GM23338 (cell line): Measurements from ENCODE around the gene C1orf174. TPM values are rescaled to one million over a fixed set of nuclear protein-coding genes. Genes with fewer than 3 reads are reported as not detected.

Source experiments
- ATAC-seq: fragments of 200-7000 bp; cut with Tn5 transposase; 3 replicates; pipeline ENCODE4 v1.9.1; 2020
- DNase-seq: peaks from one replicate; pipeline ENCODE4 v3.0.0-alpha.2; 2015; ENCODE audit warnings: low spot score
- H2AFZ ChIP-seq: fragments of 200-600 bp; sonication (generic); 2 replicates; pipeline ENCODE4 v1.8.0; 2016; ENCODE audit warnings: antibody characterized with exemption, mild to moderate bottlenecking, moderate library complexity
- H3F3A ChIP-seq: fragments of 200-600 bp; sonication (generic); replicated peaks from 2 replicates; pipeline ENCODE4 v1.8.0; 2017; ENCODE audit warnings: antibody characterized with exemption, mixed run types, low read depth
- H3K27ac ChIP-seq: fragments of 200-600 bp; sonication (generic); 2 replicates; pipeline ENCODE4 v1.6.1; 2016; ENCODE audit warnings: low read depth
- H3K27me3 ChIP-seq: fragments of 200-600 bp; sonication (generic); 2 replicates; pipeline ENCODE4 v1.8.0; 2016; ENCODE audit warnings: mild to moderate bottlenecking, mixed run types, moderate library complexity; ENCODE audit not compliant: insufficient read depth
- H3K36me3 ChIP-seq: fragments of 200-600 bp; sonication (generic); 2 replicates; pipeline ENCODE4 v1.8.0; 2016; ENCODE audit warnings: mild to moderate bottlenecking; ENCODE audit not compliant: insufficient read depth
- H3K4me1 ChIP-seq: fragments of 200-600 bp; sonication (generic); 2 replicates; pipeline ENCODE4 v1.8.0; 2016; ENCODE audit warnings: mild to moderate bottlenecking, moderate library complexity; ENCODE audit not compliant: insufficient read depth
- H3K4me2 ChIP-seq: fragments of 200-600 bp; sonication (generic); 2 replicates; pipeline ENCODE4 v1.7.1; 2017; ENCODE audit warnings: mixed run types
- H3K4me3 ChIP-seq: fragments of 200-600 bp; sonication (generic); 2 replicates; pipeline ENCODE4 v1.6.1; 2016; ENCODE audit warnings: mixed run types
- H3K79me2 ChIP-seq: fragments of 200-600 bp; sonication (generic); replicated peaks from 2 replicates; pipeline ENCODE4 v1.8.0; 2017; ENCODE audit warnings: mild to moderate bottlenecking; ENCODE audit not compliant: insufficient read depth
- H3K9me2 ChIP-seq: fragments of 200-600 bp; sonication (generic); 2 replicates; pipeline ENCODE4 v1.8.0; 2017; ENCODE audit not compliant: insufficient read depth
- H4K20me1 ChIP-seq: fragments of 200-600 bp; sonication (generic); replicated peaks from 2 replicates; pipeline ENCODE4 v1.8.0; 2017; ENCODE audit warnings: mild to moderate bottlenecking; ENCODE audit not compliant: insufficient read depth
- H3K27ac Mint-ChIP-seq: 2 replicates; pipeline ENCODE4 v1.8.0; 2020; ENCODE audit warnings: inconsistent platforms, mild to moderate bottlenecking, moderate library complexity, mixed read lengths
- H3K27me3 Mint-ChIP-seq: 3 replicates; pipeline ENCODE4 v1.8.0; 2022; ENCODE audit warnings: low read depth, mild to moderate bottlenecking, moderate library complexity, mixed read lengths, inconsistent platforms; ENCODE audit not compliant: insufficient read depth, poor library complexity
- H3K36me3 Mint-ChIP-seq: 3 replicates; pipeline ENCODE4 v1.8.0; 2021; ENCODE audit warnings: low read depth, mild to moderate bottlenecking, inconsistent platforms, moderate library complexity, mixed read lengths
- H3K4me1 Mint-ChIP-seq: 3 replicates; pipeline ENCODE4 v1.8.0; 2020; ENCODE audit warnings: mild to moderate bottlenecking, inconsistent platforms, mixed read lengths
- H3K4me3 Mint-ChIP-seq: 3 replicates; pipeline ENCODE4 v1.8.0; 2021; ENCODE audit warnings: moderate library complexity, mild to moderate bottlenecking, inconsistent platforms, mixed read lengths
- H3K9me3 Mint-ChIP-seq: 3 replicates; pipeline ENCODE4 v1.8.0; 2020; ENCODE audit warnings: moderate library complexity, mild to moderate bottlenecking, inconsistent platforms, mixed read lengths
- EZH2 ChIP-seq: fragments of 200-600 bp; sonication (generic); IDR thresholded peaks from one replicate; pipeline ENCODE4 v1.8.0; 2017; ENCODE audit warnings: antibody characterized with exemption, mild to moderate bottlenecking, low read depth; ENCODE audit not compliant: unreplicated experiment
- JUNB ChIP-seq: IDR thresholded peaks from one replicate; pipeline ENCODE4 v1.6.1; 2016; ENCODE audit warnings: antibody characterized with exemption; ENCODE audit not compliant: unreplicated experiment
- NANOG ChIP-seq: IDR thresholded peaks from 2 replicates; pipeline ENCODE4 v1.6.1; 2016; ENCODE audit warnings: antibody characterized with exemption, borderline replicate concordance
- POLR2AphosphoS5 ChIP-seq: IDR thresholded peaks from 2 replicates; pipeline ENCODE4 v1.6.1; 2016; ENCODE audit warnings: antibody characterized with exemption, low read depth
- STAT1 ChIP-seq: IDR thresholded peaks from one replicate; pipeline ENCODE4 v1.6.1; 2016; ENCODE audit warnings: antibody characterized with exemption; ENCODE audit not compliant: unreplicated experiment
- ZNF114 ChIP-seq: fragments of 250-450 bp; sonication (Bioruptor Pico); IDR thresholded peaks from 2 replicates; pipeline ENCODE4 v1.5.0; 2020; ENCODE audit warnings: mild to moderate bottlenecking, moderate library complexity
- ZNF331 ChIP-seq: fragments of 250-450 bp; sonication (Bioruptor Pico); IDR thresholded peaks from 2 replicates; pipeline ENCODE4 v1.5.0; 2020; ENCODE audit warnings: low read depth, mild to moderate bottlenecking, moderate library complexity
- polyA plus RNA-seq: library from polyadenylated mRNA; unstranded; fragments of >200 nt; fragmentation: Nextera tagmentation; extraction: Ambion mirVana; gene quantifications from 2 replicates; pipeline ENCODE4 v1.2.1, GENCODE V29; 2016
- total RNA-seq: library from RNA; depleted of rRNA; stranded (reverse); fragments of >200 nt; shearing (Covaris generic); gene quantifications from 2 replicates; pipeline ENCODE4 v1.2.3, GENCODE V29; 2014
- TF ChIP-seq, protein P1 (sequence below): fragments of 250-450 bp; sonication (Bioruptor Pico); IDR thresholded peaks from 2 replicates; pipeline ENCODE4 v1.5.0; 2020; ENCODE audit warnings: mild to moderate bottlenecking, moderate library complexity

The C1orf174 gene
- total and polyA plus RNA-seq, 2 experiments from 2014 or later: 28.5 to 28.7 TPM

DNA sequence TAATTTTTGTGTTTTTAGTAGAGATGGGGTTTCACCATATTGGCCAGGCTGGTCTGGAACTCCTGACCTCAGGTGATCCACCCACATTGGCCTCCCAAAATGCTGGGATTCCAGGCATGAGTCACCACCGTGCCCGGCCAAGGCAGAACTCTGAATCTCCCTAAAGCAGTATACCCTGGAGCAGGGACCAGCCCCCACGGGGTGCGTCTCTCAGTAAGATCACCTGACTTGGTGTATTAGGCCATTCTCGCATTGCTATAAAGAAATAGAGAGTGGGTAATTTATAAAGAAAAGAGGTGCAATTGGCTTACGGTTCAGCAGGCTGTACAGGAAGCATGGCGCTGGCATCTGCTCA, 28.6 kb downstream of the C1orf174 start (continued):
- TF ChIP-seq, protein P1, sequence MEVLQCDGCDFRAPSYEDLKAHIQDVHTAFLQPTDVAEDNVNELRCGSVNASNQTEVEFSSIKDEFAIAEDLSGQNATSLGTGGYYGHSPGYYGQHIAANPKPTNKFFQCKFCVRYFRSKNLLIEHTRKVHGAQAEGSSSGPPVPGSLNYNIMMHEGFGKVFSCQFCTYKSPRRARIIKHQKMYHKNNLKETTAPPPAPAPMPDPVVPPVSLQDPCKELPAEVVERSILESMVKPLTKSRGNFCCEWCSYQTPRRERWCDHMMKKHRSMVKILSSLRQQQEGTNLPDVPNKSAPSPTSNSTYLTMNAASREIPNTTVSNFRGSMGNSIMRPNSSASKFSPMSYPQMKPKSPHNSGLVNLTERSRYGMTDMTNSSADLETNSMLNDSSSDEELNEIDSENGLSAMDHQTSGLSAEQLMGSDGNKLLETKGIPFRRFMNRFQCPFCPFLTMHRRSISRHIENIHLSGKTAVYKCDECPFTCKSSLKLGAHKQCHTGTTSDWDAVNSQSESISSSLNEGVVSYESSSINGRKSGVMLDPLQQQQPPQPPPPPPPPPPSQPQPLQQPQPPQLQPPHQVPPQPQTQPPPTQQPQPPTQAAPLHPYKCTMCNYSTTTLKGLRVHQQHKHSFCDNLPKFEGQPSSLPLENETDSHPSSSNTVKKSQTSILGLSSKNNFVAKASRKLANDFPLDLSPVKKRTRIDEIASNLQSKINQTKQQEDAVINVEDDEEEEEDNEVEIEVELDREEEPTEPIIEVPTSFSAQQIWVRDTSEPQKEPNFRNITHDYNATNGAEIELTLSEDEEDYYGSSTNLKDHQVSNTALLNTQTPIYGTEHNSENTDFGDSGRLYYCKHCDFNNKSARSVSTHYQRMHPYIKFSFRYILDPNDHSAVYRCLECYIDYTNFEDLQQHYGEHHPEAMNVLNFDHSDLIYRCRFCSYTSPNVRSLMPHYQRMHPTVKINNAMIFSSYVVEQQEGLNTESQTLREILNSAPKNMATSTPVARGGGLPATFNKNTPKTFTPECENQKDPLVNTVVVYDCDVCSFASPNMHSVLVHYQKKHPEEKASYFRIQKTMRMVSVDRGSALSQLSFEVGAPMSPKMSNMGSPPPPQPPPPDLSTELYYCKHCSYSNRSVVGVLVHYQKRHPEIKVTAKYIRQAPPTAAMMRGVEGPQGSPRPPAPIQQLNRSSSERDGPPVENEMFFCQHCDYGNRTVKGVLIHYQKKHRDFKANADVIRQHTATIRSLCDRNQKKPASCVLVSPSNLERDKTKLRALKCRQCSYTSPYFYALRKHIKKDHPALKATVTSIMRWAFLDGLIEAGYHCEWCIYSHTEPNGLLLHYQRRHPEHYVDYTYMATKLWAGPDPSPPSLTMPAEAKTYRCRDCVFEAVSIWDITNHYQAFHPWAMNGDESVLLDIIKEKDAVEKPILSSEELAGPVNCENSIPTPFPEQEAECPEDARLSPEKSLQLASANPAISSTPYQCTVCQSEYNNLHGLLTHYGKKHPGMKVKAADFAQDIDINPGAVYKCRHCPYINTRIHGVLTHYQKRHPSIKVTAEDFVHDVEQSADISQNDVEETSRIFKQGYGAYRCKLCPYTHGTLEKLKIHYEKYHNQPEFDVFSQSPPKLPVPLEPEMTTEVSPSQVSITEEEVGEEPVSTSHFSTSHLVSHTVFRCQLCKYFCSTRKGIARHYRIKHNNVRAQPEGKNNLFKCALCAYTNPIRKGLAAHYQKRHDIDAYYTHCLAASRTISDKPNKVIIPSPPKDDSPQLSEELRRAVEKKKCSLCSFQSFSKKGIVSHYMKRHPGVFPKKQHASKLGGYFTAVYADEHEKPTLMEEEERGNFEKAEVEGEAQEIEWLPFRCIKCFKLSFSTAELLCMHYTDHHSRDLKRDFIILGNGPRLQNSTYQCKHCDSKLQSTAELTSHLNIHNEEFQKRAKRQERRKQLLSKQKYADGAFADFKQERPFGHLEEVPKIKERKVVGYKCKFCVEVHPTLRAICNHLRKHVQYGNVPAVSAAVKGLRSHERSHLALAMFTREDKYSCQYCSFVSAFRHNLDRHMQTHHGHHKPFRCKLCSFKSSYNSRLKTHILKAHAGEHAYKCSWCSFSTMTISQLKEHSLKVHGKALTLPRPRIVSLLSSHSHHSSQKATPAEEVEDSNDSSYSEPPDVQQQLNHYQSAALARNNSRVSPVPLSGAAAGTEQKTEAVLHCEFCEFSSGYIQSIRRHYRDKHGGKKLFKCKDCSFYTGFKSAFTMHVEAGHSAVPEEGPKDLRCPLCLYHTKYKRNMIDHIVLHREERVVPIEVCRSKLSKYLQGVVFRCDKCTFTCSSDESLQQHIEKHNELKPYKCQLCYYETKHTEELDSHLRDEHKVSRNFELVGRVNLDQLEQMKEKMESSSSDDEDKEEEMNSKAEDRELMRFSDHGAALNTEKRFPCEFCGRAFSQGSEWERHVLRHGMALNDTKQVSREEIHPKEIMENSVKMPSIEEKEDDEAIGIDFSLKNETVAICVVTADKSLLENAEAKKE: no peak
- no peak for TF ChIP-seq ZNF114 (CRISPR knock-in tag)
- no peak for TF ChIP-seq NANOG
- TF ChIP-seq EZH2: no peak
- TF ChIP-seq ZNF331: no peak
- no peak for TF ChIP-seq STAT1

- peaks cover under 1% of the 10 kb centered on the region; the same call in 1 of the 2 replicates for H4K20me1 ChIP-seq
- no peak overlapping the region for H3K4me3 Mint-ChIP-seq
- ATAC-seq (peak; percentile 76), DNase-seq (peak; percentile 20)
- no peak overlapping the region for H3K4me3 ChIP-seq
- peaks cover 8% of the 10 kb centered on the region; the same call in 2 of the 3 replicates for H3K9me3 Mint-ChIP-seq
- no peak overlapping the region for H3K4me2 ChIP-seq
- peaks cover 2% of the 10 kb centered on the region; the same call in 1 of the 3 replicates for H3K4me1 Mint-ChIP-seq
- H2AFZ ChIP-seq: no peak overlapping the region
- H3K4me1 ChIP-seq: no peaks in the 10 kb centered on the region
- H3K79me2 ChIP-seq: no peaks in the 10 kb centered on the region
- no peak for TF ChIP-seq EZH2
- no peak for TF ChIP-seq STAT1
- no peak for TF ChIP-seq JUNB
- TF ChIP-seq, protein P1: no peak
- no peak for TF ChIP-seq POLR2AphosphoS5
- no peak for TF ChIP-seq ZNF114 (CRISPR knock-in tag)
- no peaks in the 10 kb centered on the region for H3K36me3 ChIP-seq
- H3K9me2 ChIP-seq: no peaks in the 10 kb centered on the region
- no peaks in the 10 kb centered on the region for H3K27me3 ChIP-seq
- H3K27me3 Mint-ChIP-seq: peaks cover 2% of the 10 kb centered on the region
- no peak overlapping the region for H3K27ac ChIP-seq
- peaks cover 28% of the 10 kb centered on the region for H3K36me3 Mint-ChIP-seq
- H3K27ac Mint-ChIP-seq: no peak overlapping the region
- H3F3A ChIP-seq: peaks cover 3% of the 10 kb centered on the region; the same call in 1 of the 2 replicates
Observed at GRCh38 chr1:3869751-3870301, 30.2 kb downstream of the C1orf174 start.
